Tibial nerve (tissue), 3 donors: Measurements from ENCODE around the gene CENPV.

Source experiments
- POLR2A ChIP-seq, 2 donors: fragments of 450-650 bp; IDR thresholded peaks; one replicate each; pipeline ENCODE4 v1.6.1; 2017; ENCODE audit warnings: antibody characterized with exemption in 2 of 2, mild to moderate bottlenecking in 2 of 2, moderate library complexity in 2 of 2
- TF ChIP-seq, protein P1 (sequence below), 5 experiments: fragments of 200-600 bp in 3 of 5; fragments of 450-650 bp in 2 of 5; sonication (generic) in 3 of 5; IDR thresholded peaks; one replicate each; pipeline ENCODE4 v1.5.1; 2016 to 2019; ENCODE audit warnings: antibody characterized with exemption in 5 of 5, mild to moderate bottlenecking in 3 of 5, moderate library complexity in 2 of 5

GRCh38 chr17:16306211-16306610 lies 47.1 kb downstream of the CENPV start:
- TF ChIP-seq, protein P1, sequence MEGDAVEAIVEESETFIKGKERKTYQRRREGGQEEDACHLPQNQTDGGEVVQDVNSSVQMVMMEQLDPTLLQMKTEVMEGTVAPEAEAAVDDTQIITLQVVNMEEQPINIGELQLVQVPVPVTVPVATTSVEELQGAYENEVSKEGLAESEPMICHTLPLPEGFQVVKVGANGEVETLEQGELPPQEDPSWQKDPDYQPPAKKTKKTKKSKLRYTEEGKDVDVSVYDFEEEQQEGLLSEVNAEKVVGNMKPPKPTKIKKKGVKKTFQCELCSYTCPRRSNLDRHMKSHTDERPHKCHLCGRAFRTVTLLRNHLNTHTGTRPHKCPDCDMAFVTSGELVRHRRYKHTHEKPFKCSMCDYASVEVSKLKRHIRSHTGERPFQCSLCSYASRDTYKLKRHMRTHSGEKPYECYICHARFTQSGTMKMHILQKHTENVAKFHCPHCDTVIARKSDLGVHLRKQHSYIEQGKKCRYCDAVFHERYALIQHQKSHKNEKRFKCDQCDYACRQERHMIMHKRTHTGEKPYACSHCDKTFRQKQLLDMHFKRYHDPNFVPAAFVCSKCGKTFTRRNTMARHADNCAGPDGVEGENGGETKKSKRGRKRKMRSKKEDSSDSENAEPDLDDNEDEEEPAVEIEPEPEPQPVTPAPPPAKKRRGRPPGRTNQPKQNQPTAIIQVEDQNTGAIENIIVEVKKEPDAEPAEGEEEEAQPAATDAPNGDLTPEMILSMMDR (IDR thresholded peaks at IDR 0.05), result no peak
- TF ChIP-seq POLR2A (IDR thresholded peaks at IDR 0.05), result no peak
